ENCODE measurements around the gene TNFAIP3.

Gene TNFAIP3

DNA sequence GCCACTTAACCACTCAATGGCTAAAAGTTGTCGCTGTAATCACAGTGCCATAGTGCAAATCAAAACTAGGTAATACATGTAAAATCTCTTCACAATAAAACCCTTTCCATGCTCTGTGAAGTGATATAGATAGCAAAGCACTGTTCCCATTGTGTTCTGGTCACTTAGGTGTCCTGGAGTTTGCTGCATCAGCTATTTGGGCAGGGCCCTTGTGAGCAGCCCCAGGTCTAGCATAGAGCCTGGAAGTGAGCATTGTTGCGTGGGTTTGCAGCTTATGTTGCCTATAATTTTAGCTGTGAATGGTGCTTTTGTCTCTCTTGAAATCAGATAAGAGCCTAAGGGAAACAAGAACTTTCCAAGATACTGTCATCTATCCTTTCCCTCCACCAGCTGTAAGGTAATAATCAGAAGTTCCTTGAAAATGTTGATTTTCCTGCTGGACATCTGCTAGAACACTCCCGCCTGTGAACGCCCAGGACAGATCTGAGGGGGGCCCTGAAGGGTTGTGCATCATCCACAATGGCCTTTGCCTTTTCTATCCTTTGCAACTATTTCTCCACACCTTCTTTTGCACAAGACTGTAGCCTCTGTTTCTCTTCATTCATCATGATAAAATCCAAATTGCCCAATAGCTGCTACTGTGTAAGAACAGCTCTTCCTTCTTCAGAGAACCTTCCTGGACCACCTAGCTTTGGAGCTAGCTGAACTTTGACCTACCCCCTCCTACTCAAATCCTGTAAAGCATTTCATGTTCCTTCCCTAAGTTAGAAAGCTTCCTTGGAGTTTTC is 57.0 kb downstream of the TNFAIP3 start:
- no peak for DNase-seq (ENCODE audit: low spot score)

GRCh38 chr6:137925141-137925698 is 58.2 kb downstream of the TNFAIP3 start:
- DNase-seq (ENCODE audit: low spot score): no peak

DNA sequence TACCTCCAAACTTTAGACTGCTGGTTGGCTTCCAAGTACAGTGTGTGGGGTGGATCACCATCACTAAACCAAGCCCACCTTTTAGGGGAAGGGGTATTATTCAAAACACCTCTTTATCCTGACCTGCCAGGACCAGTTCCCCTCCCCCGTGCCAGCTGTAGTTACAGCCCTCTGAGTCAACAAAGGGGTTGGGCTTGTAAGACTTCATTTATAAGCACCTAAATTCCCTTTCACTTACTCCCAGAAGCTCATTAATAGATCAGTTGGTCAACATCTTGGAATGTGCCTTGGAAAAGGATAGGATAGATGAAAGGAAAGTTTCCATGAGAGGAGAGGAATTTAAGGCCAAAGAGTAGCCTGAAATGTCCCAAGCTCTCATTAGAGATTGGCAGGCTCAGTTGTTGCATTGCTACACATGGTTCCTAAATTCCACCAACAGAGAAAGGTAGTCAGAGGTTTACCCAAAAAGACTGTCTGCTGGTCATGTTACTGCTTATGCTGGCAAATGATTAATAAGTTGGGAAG is 59.2 kb downstream of the TNFAIP3 start:
- DNase-seq (ENCODE audit: low spot score): no peak

GRCh38 chr6:137926985-137927384 is 59.9 kb downstream of the TNFAIP3 start:
- no peak for DNase-seq (ENCODE audit: low spot score)

GRCh38 chr6:137927777-137928218 is 60.7 kb downstream of the TNFAIP3 start:
- DNase-seq (ENCODE audit: low spot score): no peak

DNA sequence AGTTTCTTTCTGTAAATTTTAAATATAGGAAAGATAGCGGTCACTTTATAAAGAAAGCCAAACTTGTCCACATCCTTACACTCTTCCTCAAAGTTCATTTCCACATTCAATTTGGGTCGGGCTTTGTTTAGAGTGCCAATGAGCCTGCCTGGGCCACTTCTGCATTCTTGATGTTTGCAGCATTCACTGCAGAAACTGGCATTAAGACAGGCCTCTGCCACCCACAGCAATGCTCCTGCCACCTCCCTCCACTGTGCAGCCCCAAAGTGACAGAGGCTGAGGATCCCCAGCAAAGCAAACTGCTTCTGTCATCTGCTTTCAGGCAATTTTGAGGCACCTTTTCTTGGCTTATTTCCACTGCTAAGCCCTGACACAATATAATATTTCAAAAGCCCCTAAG is 61.2 kb downstream of the TNFAIP3 start:
- no peak for DNase-seq (ENCODE audit: low spot score)

DNA sequence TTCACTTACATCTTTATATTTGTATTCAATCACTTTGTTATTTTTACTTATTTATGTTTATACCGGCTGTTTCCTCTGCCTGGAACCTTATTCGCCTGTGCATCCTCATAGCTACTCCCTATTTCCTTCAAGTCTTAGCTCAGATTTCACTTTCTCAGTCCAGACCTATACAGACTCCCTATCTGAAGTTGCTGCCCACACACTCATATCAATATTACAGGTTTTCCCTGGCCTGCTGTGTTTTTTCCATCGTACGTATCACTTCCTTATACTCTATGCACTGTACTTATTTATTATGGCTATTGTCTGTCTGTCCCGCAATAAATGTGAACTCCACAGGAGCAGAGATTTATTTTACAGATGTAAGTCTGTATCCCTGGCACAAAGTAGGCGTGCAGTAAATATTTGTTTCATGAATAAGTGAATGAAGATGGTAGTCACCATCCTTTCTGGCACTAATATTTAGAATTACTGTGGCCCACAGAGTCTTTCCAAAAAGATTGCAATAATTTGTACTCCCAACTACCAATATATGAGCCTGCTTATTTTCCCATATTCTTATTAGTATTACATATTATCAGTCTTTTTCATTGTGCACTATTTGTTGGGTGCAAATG is 64.9 kb downstream of the TNFAIP3 start:
- DNase-seq (ENCODE audit: low spot score): no peak
